ENCODE data around the gene SLC6A13. TPM values are rescaled to one million over a fixed set of nuclear protein-coding genes. Genes with fewer than 3 reads are reported as not detected.
A peak's percentile ranks its signal among the peaks of the same experiment; 100 is the strongest.

The SLC6A13 gene
- total and polyA plus RNA-seq, 2 of the 13 experiments (the other 11 are each of a cell fraction or from before 2014, with no cell fraction given), result 0.05 to 0.15 TPM

DNA sequence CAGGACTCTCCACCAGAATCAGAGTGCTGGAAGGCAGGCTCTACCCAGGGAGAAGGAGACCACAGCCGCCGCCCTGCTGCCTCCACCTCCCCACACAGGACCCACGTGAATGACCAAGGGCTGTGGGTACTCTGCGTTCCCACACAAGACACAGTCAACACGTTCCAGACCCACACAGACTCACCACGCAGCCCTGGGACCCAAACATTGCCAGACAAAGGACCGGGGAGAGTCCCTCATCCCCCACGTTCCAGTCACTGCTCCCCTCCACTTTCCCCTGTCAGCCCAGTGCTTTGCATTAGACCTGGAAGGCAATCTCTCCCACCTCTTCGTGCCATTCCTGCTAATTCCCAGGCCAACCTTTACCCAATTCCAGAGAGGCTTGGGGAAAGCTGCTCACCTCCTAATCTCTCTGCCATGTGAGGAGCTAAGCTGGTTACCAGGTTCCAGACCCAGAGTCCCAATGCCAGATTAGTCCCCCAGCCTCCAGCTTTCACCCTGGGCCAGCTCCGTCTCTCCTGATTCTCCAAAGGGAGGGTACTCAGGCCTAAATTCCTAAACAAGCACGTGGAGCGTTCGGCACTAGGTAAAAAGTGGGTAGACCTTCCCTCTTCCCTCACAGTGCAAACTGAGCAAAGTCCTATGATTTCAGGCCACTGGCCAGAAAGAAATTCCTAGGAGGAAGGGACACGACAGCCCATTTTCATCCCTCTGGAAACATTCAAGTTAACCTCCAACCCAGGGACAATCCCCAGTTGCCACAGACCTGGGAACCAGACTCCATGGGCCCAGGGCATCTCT lies 4.9 kb downstream of the SLC6A13 start (continued):
- TF ChIP-seq, protein P1, sequence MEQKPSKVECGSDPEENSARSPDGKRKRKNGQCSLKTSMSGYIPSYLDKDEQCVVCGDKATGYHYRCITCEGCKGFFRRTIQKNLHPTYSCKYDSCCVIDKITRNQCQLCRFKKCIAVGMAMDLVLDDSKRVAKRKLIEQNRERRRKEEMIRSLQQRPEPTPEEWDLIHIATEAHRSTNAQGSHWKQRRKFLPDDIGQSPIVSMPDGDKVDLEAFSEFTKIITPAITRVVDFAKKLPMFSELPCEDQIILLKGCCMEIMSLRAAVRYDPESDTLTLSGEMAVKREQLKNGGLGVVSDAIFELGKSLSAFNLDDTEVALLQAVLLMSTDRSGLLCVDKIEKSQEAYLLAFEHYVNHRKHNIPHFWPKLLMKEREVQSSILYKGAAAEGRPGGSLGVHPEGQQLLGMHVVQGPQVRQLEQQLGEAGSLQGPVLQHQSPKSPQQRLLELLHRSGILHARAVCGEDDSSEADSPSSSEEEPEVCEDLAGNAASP (CRISPR knock-in tag; IDR thresholded peaks at IDR 0.05; ENCODE audit: borderline replicate concordance), result 0 out of 2 replicates have a peak, but pooled peaks have one; percentile 15
- TF ChIP-seq POLR2AphosphoS2 (IDR thresholded peaks at IDR 0.05; ENCODE audit: low read depth, low read length), result no peak
- TF ChIP-seq, protein P2, sequence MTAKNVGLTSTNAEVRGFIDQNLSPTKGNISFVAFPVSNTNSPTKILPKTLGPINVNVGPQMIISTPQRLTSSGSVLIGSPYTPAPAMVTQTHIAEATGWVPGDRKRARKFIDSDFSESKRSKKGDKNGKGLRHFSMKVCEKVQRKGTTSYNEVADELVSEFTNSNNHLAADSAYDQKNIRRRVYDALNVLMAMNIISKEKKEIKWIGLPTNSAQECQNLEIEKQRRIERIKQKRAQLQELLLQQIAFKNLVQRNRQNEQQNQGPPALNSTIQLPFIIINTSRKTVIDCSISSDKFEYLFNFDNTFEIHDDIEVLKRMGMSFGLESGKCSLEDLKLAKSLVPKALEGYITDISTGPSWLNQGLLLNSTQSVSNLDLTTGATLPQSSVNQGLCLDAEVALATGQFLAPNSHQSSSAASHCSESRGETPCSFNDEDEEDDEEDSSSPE (CRISPR knock-in tag; IDR thresholded peaks at IDR 0.05), result no peak
- no peak for TF ChIP-seq ERF (CRISPR knock-in tag; IDR thresholded peaks at IDR 0.05)
- TF ChIP-seq ZFX (CRISPR knock-in tag; IDR thresholded peaks at IDR 0.05; ENCODE audit: low read depth), result peak; percentile 35; the same call in 1 of the 2 replicates
- peak; percentile 44; the same call in 1 of the 2 replicates for TF ChIP-seq HNF4A (CRISPR knock-in tag; IDR thresholded peaks at IDR 0.05)
- TF ChIP-seq, protein P3, sequence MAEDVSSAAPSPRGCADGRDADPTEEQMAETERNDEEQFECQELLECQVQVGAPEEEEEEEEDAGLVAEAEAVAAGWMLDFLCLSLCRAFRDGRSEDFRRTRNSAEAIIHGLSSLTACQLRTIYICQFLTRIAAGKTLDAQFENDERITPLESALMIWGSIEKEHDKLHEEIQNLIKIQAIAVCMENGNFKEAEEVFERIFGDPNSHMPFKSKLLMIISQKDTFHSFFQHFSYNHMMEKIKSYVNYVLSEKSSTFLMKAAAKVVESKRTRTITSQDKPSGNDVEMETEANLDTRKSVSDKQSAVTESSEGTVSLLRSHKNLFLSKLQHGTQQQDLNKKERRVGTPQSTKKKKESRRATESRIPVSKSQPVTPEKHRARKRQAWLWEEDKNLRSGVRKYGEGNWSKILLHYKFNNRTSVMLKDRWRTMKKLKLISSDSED (CRISPR knock-in tag; IDR thresholded peaks at IDR 0.05), result no peak
- no peak for TF ChIP-seq MTA3 (CRISPR knock-in tag; IDR thresholded peaks at IDR 0.05)
- TF ChIP-seq SOX6 (IDR thresholded peaks at IDR 0.05), result no peak
- no peak for TF ChIP-seq SOX6 (CRISPR knock-in tag; IDR thresholded peaks at IDR 0.05)
- TF ChIP-seq, protein P4, sequence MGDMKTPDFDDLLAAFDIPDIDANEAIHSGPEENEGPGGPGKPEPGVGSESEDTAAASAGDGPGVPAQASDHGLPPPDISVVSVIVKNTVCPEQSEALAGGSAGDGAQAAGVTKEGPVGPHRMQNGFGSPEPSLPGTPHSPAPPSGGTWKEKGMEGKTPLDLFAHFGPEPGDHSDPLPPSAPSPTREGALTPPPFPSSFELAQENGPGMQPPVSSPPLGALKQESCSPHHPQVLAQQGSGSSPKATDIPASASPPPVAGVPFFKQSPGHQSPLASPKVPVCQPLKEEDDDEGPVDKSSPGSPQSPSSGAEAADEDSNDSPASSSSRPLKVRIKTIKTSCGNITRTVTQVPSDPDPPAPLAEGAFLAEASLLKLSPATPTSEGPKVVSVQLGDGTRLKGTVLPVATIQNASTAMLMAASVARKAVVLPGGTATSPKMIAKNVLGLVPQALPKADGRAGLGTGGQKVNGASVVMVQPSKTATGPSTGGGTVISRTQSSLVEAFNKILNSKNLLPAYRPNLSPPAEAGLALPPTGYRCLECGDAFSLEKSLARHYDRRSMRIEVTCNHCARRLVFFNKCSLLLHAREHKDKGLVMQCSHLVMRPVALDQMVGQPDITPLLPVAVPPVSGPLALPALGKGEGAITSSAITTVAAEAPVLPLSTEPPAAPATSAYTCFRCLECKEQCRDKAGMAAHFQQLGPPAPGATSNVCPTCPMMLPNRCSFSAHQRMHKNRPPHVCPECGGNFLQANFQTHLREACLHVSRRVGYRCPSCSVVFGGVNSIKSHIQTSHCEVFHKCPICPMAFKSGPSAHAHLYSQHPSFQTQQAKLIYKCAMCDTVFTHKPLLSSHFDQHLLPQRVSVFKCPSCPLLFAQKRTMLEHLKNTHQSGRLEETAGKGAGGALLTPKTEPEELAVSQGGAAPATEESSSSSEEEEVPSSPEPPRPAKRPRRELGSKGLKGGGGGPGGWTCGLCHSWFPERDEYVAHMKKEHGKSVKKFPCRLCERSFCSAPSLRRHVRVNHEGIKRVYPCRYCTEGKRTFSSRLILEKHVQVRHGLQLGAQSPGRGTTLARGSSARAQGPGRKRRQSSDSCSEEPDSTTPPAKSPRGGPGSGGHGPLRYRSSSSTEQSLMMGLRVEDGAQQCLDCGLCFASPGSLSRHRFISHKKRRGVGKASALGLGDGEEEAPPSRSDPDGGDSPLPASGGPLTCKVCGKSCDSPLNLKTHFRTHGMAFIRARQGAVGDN (CRISPR knock-in tag; IDR thresholded peaks at IDR 0.05), result peak; percentile 27
- no peak for TF ChIP-seq ZNF720 (CRISPR knock-in tag; IDR thresholded peaks at IDR 0.05)
- TF ChIP-seq TFDP1 (CRISPR knock-in tag; IDR thresholded peaks at IDR 0.05; ENCODE audit: borderline replicate concordance), result peak; percentile 26; the same call in 1 of the 2 replicates
- 0 out of 2 replicates have a peak, but pooled peaks have one; percentile 22 for TF ChIP-seq PAXIP1 (CRISPR knock-in tag; conservative IDR thresholded peaks at IDR 0.05)
- no peak for TF ChIP-seq ISX (CRISPR knock-in tag; conservative IDR thresholded peaks at IDR 0.05)
